Measurements from ENCODE around the gene KAZN.

Gene KAZN

DNA sequence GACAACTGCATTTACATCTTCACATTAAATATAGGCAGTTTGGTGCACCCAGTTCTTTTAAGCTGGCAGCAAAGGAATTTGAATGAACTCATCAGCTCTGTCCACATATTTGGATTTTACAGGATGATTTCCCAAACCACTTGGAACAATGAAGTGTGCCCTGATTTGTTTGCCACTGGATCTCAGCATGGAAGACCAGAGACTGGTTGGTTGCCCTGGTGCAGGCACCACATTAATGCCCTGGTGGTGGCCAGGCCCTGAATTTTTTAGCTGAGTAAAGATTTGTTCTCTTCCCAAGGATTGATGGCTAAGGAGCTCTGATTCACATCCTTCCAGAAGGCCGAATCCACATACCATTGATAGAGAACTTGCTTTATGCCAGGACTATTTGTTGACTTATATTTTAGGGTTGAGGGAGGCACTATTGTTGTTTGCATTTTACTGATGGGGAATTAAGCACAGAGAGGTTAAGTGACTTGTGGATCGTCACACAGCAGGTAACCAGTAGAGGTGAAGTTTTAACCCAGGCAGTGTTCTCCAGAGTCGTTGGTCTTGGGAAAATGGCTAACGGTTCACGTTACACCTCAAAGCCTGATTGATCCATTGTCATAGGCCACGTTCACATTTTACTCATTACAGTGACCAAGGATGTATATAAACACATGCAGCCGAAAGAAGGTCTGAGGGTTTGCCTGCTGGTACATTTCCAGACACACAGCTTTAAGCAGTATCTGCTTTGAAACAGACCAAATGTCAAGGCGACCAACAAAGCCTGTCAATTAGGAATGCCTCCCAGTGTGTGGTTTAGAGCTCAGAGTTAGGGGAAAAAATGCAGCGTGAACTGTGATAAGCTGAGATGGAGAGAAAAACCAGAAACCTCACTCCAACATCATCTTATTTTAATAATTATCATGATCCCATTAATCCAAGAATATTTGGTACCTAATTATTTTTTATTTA is 50.7 kb downstream of the KAZN start:
- DNase-seq = no peak

DNA sequence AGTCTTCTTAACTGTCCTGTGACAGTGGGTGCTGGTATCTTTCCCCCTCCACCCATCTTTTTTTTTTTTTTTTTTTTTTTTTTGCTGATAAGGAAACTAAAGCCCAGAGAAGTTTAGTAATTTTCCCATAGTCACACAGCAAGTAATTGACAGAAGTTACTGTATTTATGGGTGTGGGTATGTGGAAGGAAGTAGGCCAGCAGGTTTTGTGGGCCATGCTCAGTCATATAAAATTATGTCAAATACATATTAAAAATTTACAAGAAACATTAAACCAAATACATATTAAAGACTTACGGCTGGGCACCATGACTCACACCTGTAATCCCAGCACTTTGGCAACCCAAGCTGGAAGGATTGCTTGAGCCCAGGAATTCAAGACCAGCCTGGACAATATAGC is 51.5 kb downstream of the KAZN start:
- no peak for DNase-seq

GRCh38 chr1:14650951-14651350 is 52.5 kb downstream of the KAZN start:
- no peak for DNase-seq

- no peak for DNase-seq
Observed at GRCh38 chr1:14652840-14653239, 54.4 kb downstream of the KAZN start.

GRCh38 chr1:14653461-14653960 is 55.0 kb downstream of the KAZN start:
- DNase-seq = no peak

- no peak for DNase-seq
Observed at GRCh38 chr1:14654554-14654953, 56.1 kb downstream of the KAZN start.

- DNase-seq = no peak
Observed at GRCh38 chr1:14655385-14655784, 56.9 kb downstream of the KAZN start.

DNA sequence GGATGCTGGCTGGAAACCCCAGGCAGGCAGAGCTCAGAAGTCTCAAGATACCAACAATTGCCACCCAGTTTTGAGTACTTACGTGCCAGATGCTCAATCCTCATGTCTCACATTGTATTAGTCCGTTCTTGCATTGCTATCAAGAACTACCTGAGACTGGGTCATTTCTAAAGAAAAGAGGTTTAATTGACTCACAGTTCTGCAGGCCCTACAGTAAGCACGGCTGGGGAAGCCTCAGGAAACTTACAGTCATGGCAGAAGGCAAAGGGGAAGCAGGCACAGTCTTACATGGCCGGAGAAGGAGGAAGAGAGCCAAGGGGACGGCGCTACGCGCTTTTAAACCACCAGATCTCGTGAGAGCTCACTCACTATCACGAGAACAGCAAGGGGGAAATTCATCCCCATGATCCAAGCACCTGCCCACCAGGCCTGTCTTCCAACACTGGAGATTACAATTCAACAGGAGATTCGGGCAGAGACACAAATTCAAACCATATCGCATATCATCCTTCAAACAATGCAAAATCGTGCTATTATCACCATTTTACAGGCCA is 58.0 kb downstream of the KAZN start:
- no peak for DNase-seq

- no peak for DNase-seq
Observed at GRCh38 chr1:14658642-14659041, 60.2 kb downstream of the KAZN start.

DNA sequence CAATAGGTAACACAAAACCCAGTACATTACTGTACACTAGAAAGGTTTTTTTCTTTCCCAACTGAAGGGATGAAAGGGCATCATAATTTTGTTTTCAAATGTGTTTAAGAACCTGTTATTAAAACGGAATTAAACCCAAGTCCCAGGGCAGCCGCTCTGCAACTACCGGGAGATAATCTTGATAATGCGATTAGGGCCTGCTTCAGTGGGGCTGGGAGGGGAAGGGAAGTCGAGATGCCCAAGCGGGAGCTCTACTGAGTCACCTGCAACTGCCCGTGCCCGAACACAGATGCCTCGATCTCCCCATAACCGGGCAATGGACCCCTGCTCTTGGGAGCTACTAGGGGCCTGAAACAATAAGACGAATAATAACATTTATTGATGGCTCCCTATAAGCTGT is 61.4 kb downstream of the KAZN start:
- DNase-seq = no peak

DNA sequence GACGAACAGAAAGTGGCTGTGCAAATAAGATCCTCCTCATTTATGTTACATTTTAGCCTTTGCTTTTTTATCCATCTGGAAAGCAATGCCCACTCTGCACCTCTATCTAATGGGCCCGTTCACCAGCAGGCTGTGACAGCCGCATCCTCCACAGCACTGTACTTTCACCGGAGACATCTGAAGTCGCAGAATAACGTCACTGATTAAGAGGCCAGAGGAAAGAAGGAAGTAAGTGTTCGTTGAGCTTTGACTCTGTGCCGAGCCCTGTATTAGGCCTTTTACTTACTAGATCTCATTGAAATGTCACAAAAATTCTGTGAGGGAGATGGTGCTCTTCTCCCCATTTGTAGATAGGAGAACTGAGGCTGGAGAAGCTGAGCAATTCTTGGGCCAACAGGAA is 62.3 kb downstream of the KAZN start:
- DNase-seq = no peak

- DNase-seq = no peak
Observed at GRCh38 chr1:14661222-14661621, 62.7 kb downstream of the KAZN start.

DNA sequence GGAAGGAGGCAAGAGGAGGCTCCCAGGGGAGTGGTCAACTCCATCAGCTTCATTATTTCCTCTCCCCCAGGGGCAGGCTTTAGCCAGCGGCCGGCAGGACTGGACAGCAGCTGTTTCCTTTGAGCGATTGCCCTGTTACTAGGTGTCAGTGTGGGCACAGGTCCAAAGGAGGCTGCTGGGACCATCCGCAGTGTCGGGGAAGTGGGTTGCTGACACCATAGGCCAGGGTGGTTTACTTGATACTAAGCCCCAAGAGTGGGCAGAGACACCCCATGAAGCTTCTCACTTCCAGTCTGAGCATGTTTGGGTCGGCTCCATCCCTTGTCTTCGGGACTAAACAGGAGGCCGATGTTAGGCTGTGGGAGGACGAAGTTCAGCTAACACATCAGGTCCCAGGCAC is 63.6 kb downstream of the KAZN start:
- DNase-seq = no peak

DNA sequence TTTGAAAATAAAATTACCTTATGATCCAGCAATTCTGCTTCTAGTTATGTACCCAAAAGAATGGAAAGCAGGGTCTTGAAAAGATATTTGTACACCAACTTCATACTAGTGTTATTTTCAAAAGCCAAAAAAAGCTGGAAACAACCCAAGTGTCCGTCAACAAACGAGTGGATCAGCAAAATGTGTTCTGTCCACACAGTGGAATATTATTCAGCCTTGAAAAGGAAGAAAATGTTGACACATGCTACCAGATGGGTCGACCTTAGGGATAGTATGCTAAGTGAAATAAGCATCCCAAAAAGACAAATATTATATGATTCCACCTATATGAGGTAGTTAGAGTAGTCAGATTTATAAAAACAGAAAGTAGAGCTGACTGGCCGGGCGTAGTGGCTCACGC is 65.3 kb downstream of the KAZN start:
- no peak for DNase-seq

- DNase-seq = no peak
Observed at GRCh38 chr1:14666373-14666772, 67.9 kb downstream of the KAZN start.

GRCh38 chr1:14666962-14667650 is 68.6 kb downstream of the KAZN start:
- DNase-seq = no peak

DNA sequence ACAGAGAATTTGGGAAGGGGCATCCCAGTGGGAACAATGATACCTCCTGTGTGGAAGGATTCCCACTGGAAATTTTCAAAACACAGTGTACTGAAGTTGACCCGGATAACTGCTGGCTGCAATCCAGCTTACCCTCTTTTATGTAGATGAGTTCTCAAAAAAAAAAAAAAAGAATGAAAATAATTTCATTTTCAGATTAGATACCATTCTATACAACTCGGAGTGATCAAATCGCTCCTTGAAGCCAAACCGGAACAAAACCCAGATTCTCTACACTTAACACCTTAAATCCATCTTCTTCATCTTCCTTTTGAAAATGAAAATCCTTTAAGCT is 69.1 kb downstream of the KAZN start:
- DNase-seq = no peak

DNA sequence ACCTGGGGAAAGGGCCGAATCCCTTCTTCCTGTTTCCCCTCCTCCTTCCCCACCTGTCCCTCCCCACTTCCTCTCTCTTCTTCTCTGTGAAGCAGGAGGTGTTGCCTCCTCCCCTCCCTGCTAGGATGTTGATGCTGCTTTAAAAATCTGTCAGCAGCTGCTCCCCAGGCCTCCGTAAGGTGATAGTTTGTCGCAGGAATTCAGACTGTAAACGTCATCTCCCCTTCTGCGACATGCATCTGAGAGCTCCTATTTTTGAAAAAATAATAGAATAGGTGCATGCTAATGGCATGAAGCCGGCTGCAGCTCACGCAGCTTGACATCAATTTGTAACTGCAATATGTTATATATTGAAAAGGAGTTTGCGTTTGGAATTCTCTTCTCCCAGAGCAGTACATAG is 70.1 kb downstream of the KAZN start:
- DNase-seq = no peak

GRCh38 chr1:14672005-14672404 is 73.5 kb downstream of the KAZN start:
- DNase-seq = no peak

- no peak for DNase-seq
Observed at GRCh38 chr1:14674030-14674429, 75.5 kb downstream of the KAZN start.

GRCh38 chr1:14676400-14676799 is 77.9 kb downstream of the KAZN start:
- no peak for DNase-seq

GRCh38 chr1:14677292-14677971 is 78.9 kb downstream of the KAZN start:
- no peak for DNase-seq

DNA sequence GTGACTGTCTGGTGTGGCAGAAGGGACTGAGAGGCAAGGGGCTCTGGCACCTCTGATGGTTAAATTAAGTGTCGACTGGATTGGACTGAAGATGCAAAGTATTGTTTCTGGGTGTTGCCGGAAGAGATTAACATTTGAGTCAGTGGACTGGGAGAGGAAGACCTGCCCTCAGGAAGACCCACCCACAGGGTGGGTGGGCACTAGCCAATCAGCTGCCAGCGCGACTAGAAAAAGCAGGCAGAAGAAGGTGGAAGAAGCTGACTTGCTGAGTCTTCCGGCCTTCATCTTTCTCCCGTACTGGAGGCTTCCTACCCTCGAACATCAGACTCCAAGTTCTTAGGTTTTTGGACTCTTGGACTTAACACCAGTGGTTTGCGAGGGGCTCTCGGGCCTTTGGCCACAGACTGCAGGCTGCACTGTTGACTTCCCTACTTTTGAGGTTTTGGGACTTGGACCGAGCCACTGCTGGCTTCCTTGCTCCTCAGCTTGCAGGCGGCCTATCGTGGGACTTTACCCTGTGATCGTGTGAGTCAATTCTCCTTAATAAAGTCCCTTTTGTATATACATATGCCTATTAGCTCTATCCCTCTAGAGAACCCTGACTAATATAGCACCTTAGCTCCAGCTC is 79.6 kb downstream of the KAZN start:
- no peak for DNase-seq
